A204.1 (cell line): ENCODE data around the gene CCDC63.
"Not testable (repeated sequence)": the region's sequence is repeated elsewhere in the genome, so short reads cannot be mapped to it uniquely, and the experiment has no call there.

Source experiments
- FAIRE-seq: peaks from 2 replicates; lab custom pipeline; 2012; peaks lifted over from hg19 to GRCh38; lab: Jason Lieb, UNC

The CCDC63 gene

GRCh38 chr12:110923192-110923591 is 76.4 kb downstream of the CCDC63 start:
- no peak for FAIRE-seq

GRCh38 chr12:110923692-110924334 is 77.0 kb downstream of the CCDC63 start:
- FAIRE-seq: no peak

- no peak for FAIRE-seq
Measured at GRCh38 chr12:110927546-110927945, 80.8 kb downstream of the CCDC63 start.

DNA sequence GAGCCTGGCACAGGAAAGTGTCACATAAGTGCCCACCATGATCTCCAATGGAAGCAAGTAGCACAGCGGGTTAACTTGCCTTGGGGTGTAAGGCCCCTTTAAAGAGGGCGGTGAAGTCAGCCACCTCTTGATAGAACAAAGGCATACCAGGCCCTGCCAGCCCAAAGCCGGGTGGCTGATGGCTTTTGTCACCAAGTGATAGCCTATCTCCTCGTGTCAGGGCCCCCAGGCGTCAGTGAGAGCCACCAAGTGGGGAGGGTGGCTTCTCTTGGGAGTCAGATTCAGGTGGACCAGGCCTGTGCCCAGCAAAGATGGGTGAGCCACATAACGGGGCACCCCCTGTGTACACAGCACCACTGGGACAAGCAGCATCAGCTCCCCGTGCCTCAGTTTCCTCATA is 81.9 kb downstream of the CCDC63 start:
- no peak for FAIRE-seq

DNA sequence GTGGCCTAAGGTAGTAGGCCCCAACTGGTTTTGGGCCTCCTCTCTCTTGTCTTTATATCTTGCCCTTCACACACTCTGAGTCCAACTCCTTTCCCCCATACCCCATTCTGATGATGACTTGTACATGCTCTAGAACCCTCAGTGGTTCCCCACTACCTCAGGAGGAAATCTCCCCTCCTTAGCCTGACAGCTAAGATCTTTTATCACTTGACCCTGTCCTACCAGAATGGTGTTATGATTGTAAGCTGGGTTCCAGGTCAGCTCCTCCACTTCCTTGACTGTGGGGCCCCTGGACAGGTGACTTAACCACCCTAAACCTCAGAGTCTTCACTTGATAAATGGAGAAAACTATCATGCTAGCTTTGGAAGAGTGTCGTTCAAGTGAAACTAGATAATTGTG is 83.0 kb downstream of the CCDC63 start:
- FAIRE-seq: no peak

- FAIRE-seq: no peak
Measured at GRCh38 chr12:110930348-110931314, 83.8 kb downstream of the CCDC63 start.

- no peak for FAIRE-seq
Measured at GRCh38 chr12:110931315-110931728, 84.5 kb downstream of the CCDC63 start.

DNA sequence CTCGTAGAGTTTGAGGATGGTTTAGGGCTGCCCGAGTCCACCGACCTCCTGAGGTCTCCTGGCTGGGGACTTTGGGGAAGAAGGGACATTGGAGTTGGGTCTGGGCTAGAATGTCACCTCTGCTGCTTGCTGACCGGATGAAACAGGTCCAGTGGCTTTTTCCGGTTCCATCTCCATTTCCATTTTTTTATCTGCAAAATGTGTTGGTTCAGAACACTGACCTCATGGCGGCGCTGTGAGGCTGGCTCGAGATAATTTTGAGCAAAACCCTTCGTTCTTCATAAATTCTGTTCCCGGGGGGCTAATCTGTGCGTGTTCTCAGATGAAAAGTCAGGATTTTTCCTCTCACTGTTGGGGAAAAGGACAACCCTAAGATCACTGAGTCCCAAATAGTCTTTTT is 85.3 kb downstream of the CCDC63 start:
- FAIRE-seq: no peak

DNA sequence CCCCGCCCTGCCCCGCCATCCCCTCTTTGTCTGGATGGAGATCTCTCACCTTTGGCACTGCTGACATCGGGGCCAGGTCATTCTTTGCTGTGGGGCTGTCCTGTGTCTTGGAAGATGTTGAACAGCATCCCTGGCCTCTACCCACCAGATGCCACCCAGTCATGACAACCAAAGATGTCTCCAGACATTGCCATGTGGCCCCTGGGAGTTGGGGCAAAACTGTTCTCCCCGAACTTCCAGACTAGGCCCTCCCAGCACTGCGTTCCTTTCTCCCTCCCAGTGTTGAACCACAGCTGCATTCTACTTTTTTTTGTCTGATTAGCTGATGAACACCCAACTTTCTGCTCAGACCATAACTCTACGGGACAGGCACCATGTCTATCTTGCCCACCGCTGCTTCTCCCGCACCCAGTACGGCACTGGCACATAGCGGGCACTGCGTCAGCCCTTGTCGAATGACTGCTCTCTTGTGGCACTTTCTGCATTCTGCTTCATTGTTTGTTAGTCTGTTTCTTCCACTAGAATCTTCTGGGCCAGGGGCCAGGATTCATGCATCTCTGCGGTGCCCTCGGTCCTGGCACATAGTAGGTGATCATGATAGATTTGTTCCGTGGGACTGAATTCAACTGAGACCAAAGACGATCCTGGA is 86.7 kb downstream of the CCDC63 start:
- no peak for FAIRE-seq

DNA sequence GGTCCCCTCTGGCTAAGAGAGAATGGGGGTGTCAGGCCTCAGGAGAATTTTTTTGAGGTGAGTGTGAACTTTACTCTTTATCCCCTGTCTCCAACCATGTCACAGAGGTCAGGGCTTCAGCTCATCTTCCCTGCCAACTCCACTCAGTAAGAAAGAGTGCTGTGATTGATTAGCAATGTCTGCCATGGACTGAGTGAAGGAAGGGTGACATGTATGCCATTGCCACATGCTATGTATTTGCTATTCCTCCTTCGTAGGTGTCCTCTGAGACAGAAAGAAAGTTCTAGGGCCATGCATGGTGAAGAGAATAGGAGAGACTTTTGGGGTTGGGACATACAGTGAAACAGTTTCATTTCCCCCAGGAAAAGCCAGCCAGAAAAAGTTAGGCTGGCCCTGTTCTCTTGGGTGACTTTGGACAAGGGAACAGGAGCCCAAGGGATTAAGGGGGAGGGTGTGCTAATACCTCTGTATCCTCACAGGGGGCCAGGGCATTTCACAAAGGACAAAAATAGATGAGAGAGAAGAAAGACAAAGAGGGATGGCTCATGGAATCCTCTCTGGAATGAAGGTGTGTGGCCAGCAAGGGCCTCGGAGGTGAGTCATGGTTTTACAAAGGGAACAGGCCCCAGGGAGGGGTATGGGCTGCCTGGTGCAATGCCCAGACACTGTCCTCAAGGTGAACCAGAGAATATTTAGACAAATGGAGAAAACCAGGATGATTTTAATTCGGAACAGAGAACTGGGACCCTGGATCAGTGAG is 87.5 kb downstream of the CCDC63 start:
- no peak for FAIRE-seq

GRCh38 chr12:110935588-110935987 is 88.8 kb downstream of the CCDC63 start:
- no peak for FAIRE-seq

DNA sequence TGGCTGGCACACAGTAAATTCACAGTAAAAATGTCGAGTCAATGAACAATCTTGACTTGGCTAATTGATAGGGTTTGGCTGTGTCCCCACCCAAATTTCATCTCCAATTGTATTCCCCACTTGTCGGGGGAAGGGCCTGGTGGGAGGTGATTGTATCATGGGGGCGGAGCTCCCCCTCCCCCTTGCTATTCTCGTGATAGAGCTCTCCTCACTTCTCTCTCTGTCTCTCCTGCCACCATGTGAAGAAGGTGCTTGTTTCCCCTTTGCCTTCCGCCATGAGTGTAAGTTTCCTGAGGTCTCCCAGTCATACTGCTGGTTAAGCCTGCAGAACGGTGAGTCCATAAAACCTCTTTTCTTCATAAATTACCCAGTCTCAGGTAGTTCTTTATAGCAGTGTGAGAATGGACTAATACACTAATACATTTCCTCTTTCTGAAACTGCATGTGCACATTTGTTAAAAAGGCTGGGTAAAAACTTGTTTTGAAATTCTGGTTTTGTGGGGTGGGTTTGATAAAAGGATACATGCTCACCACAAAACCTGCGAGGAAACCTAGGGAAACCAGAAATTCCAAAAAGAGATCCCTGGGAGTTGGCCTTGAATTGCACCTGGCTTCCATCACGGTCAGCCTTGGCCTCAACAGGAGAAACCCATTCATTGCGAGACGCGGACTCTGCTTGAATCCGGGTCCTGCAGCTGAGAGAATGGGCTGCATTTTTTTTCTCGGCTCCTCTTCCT is 89.7 kb downstream of the CCDC63 start:
- FAIRE-seq: no peak

- no peak for FAIRE-seq
Measured at GRCh38 chr12:110937104-110937641, 90.4 kb downstream of the CCDC63 start.

GRCh38 chr12:110940296-110940695 is 93.5 kb downstream of the CCDC63 start:
- FAIRE-seq: no peak

DNA sequence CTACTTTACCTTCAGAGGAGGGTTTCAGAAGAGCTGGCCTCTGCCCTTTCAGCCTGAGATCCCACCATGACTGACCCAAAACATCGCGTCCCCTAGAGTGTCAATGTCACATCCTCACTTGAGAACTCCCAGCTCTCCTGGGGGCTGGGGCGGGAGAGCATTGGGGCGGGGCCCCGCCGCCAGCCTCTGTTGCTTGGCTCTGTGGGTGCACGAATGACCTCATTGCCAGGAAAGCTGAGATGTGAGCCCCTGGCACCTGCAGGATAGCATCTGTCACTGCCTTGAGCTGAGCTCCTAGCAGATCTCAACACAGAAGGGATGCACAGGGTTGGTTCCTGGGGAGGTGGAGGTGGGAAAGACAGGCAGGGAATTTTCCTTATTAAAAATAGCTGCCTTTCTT is 94.1 kb downstream of the CCDC63 start:
- FAIRE-seq: no peak

DNA sequence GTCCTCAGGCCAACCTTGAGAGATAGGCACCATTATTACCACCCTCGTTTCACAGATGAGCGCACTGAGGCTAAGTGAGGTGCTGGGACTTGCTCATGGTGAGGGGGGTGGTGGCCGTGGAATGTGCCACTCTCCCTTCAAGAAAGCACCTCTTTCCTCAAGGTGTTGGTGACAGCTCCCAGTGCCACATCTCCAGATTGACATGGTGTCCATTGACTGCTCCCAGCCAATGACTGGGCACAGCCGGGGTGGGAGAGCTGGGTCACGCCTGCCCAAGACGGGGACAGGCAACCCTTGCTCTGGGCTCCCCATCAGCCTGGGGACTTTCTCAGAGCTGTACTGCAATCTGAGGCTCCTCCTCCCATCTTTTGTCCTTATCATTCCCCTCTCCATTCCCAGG is 94.6 kb downstream of the CCDC63 start:
- FAIRE-seq: no peak

DNA sequence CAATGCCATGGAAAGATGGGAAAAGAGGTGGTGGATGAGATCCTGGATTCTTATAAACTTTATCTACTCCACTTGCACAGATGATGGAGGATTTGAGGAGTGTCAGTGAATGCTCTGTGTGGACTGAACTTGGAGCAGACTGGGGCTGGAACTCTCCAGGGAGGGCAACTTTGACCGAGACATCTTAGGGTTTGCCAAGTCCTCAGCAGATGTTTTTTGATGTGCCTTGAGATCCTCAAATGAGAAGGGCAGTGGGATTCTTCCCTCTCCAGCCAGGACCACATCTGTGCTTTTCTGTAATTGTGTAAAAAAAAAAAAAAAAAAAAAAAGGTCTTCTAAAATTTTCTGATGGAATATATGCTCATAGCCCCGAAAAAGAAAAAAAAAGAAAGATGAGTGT is 96.6 kb downstream of the CCDC63 start:
- no peak for FAIRE-seq

- no peak for FAIRE-seq
Measured at GRCh38 chr12:110948041-110948440, 101.3 kb downstream of the CCDC63 start.

DNA sequence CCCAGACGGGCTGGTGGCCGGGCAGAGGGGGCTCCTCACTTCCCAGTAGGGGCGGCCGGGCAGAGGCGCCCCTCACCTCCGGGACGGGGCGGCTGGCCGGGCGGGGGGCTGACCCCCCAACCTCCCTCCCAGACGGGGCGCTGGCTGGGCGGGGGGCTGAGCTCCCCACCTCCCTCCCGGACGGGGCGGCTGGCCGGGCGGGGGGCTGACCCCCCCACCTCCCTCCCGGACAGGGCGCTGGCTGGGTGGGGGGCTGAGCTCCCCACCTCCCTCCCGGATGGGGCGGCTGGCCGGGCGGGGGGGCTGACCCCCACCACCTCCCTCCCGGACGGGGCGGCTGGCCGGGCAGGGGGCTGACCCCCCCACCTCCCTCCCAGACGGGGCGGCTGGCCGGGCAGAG is 103.7 kb downstream of the CCDC63 start:
- not testable (repeated sequence) for FAIRE-seq

GRCh38 chr12:110950867-110951266 is 104.1 kb downstream of the CCDC63 start:
- FAIRE-seq: not testable (repeated sequence)
